HepG2 (cell line): ENCODE results near the gene QSOX2. TPM values are rescaled to one million over a fixed set of nuclear protein-coding genes. Genes with fewer than 3 reads are reported as not detected.

Source experiments
- ATAC-seq: fragments of 200-7000 bp; cut with Tn5 transposase; 3 replicates; pipeline ENCODE4 v1.9.1; 2020; ENCODE audit warnings: mild to moderate bottlenecking, moderate library complexity
- BruUV-seq: library from RNA; stranded (reverse); fragments of 400-500 nt; replicated peaks from 2 replicates; lab custom pipeline; 2021; lab: Mats Ljungman, UMichigan
- CTCF ChIA-PET: fragments of 300-600 bp; formaldehyde crosslinking; extraction: SDS; loops from one replicate; lab custom pipeline; 2021; ENCODE audit warnings: low total read pairs, inconsistent platforms, low intra/inter-chr PET ratio; lab: Yijun Ruan, JAX
- POLR2A ChIA-PET: fragments of 350-600 bp; sonication (Branson Sonifier 250); formaldehyde crosslinking; loops from one replicate; lab custom pipeline; 2020; ENCODE audit warnings: antibody characterized with exemption, inconsistent platforms; lab: Yijun Ruan, JAX
- DNase-seq: peaks from one replicate; pipeline ENCODE4 v3.0.0-alpha.2; 2015; ENCODE audit warnings: low spot score
- FAIRE-seq: peaks from 3 replicates; lab custom pipeline; 2011; peaks lifted over from hg19 to GRCh38; lab: Jason Lieb, UNC
- H2AFZ ChIP-seq: one replicate; pipeline ENCODE4 v1.6.1; 2011; ENCODE audit warnings: low read length, inconsistent platforms
- H3K27ac ChIP-seq: fragments of 300-600 bp; 3 replicates; pipeline ENCODE4 v1.8.0; 2011; ENCODE audit warnings: mixed run types, mild to moderate bottlenecking, mixed read lengths, low read length, inconsistent platforms; ENCODE audit not compliant: insufficient read depth; ENCODE audit errors: extremely low read length
- H3K27me3 ChIP-seq, 2 experiments: fragments of 200-600 bp in 1 of 2; 2 replicates in 1 of 2; 3 replicates in 1 of 2; pipeline versions ENCODE4 v1.6.0 to v1.8.0; 2011; ENCODE audit warnings: low read length in 2 of 2, mild to moderate bottlenecking in 2 of 2, moderate library complexity in 2 of 2, inconsistent platforms in 1 of 2; ENCODE audit not compliant: insufficient read depth in 2 of 2, control insufficient read depth in 1 of 2
- H3K36me3 ChIP-seq, 2 experiments: fragments of 200-600 bp in 1 of 2; replicated peaks in 1 of 2; 2 replicates in 1 of 2; 3 replicates in 1 of 2; pipeline versions ENCODE4 v1.5.1 to v1.8.0; 2011; ENCODE audit warnings: low read length in 2 of 2, inconsistent platforms in 1 of 2; ENCODE audit not compliant: insufficient read depth in 2 of 2, control insufficient read depth in 1 of 2
- H3K4me1 ChIP-seq: 2 replicates; pipeline ENCODE4 v1.5.1; 2012; ENCODE audit warnings: low read length, inconsistent platforms; ENCODE audit not compliant: insufficient read depth
- H3K4me2 ChIP-seq: 2 replicates; pipeline ENCODE4 v1.6.0; 2011; ENCODE audit warnings: low read depth, low read length, inconsistent platforms
- H3K4me3 ChIP-seq, 3 experiments: fragments of 200-600 bp in 1 of 3; sonication (generic), shearing (Covaris generic) in 1 of 3; replicated peaks in 1 of 3; 2 replicates each; pipeline ENCODE4 v1.5.1; 2011 to 2016; ENCODE audit warnings: low read length in 3 of 3, inconsistent platforms in 2 of 3, low read depth in 2 of 3, mild to moderate bottlenecking in 2 of 3, control low read depth in 1 of 3, mixed read lengths in 1 of 3; ENCODE audit not compliant: insufficient read depth in 1 of 3
- H3K79me2 ChIP-seq: one replicate; pipeline ENCODE4 v1.6.1; 2011; ENCODE audit warnings: low read length, inconsistent platforms; ENCODE audit not compliant: insufficient read depth
- H3K9ac ChIP-seq: 2 replicates; pipeline ENCODE4 v1.6.0; 2011; ENCODE audit warnings: mild to moderate bottlenecking, low read depth, low read length, inconsistent platforms; ENCODE audit not compliant: insufficient read depth
- H3K9me3 ChIP-seq: 2 replicates; pipeline ENCODE4 v1.5.1; 2012; ENCODE audit warnings: mild to moderate bottlenecking, low read length
- H4K20me1 ChIP-seq: 2 replicates; pipeline ENCODE4 v1.6.0; 2011; ENCODE audit warnings: inconsistent platforms, mild to moderate bottlenecking, low read length, moderate library complexity; ENCODE audit not compliant: insufficient read depth
- ATF7 ChIP-seq, 2 experiments: fragments of 450-650 bp in 1 of 2; sonication (generic) in 1 of 2; formaldehyde crosslinking in 1 of 2; IDR thresholded peaks; 2 replicates each; pipeline versions ENCODE4 v1.4.0 to v1.6.1; 2016 to 2020; ENCODE audit warnings: antibody characterized with exemption in 1 of 2, mild to moderate bottlenecking in 1 of 2, missing genetic modification reagents in 1 of 2
- CHCHD3 ChIP-seq: sonication (generic); formaldehyde crosslinking; IDR thresholded peaks from 2 replicates; pipeline ENCODE4 v1.8.0; 2022; ENCODE audit warnings: mild to moderate bottlenecking, missing genetic modification reagents, moderate library complexity
- DBP ChIP-seq: sonication (generic); formaldehyde crosslinking; IDR thresholded peaks from 2 replicates; pipeline ENCODE4 v1.4.0; 2020; ENCODE audit warnings: missing genetic modification reagents; ENCODE audit errors: not compliant biosample characterization
- HNF1B ChIP-seq: sonication (generic); formaldehyde crosslinking; IDR thresholded peaks from 2 replicates; pipeline ENCODE4 v1.5.1; 2020; ENCODE audit warnings: mild to moderate bottlenecking, moderate library complexity, missing genetic modification reagents
- HOXA9 ChIP-seq: sonication (generic); formaldehyde crosslinking; IDR thresholded peaks from 2 replicates; pipeline ENCODE4 v1.8.1; 2022; ENCODE audit warnings: missing genetic modification reagents, mild to moderate bottlenecking, moderate library complexity, borderline replicate concordance
- RARG ChIP-seq: sonication (generic); formaldehyde crosslinking; IDR thresholded peaks from 2 replicates; pipeline ENCODE4 v1.4.0; 2020; ENCODE audit warnings: low read depth, mild to moderate bottlenecking, missing genetic modification reagents
- SATB2 ChIP-seq: sonication (generic); formaldehyde crosslinking; IDR thresholded peaks from 2 replicates; pipeline ENCODE4 v1.5.0; 2020; ENCODE audit warnings: missing genetic modification reagents
- THAP11 ChIP-seq: IDR thresholded peaks from 2 replicates; pipeline ENCODE4 v1.6.1; 2016; ENCODE audit warnings: missing biosample characterization, missing genetic modification reagents
- THYN1 ChIP-seq: sonication (generic); formaldehyde crosslinking; IDR thresholded peaks from 2 replicates; pipeline ENCODE4 v1.8.1; 2023; ENCODE audit warnings: low read depth, mild to moderate bottlenecking, moderate library complexity, missing genetic modification reagents, borderline replicate concordance
- XBP1 ChIP-seq: sonication (generic); formaldehyde crosslinking; IDR thresholded peaks from 2 replicates; pipeline ENCODE4 v1.5.0; 2020; ENCODE audit warnings: missing genetic modification reagents
- YEATS4 ChIP-seq: sonication (generic); formaldehyde crosslinking; IDR thresholded peaks from 2 replicates; pipeline ENCODE4 v1.4.0; 2020; ENCODE audit warnings: missing genetic modification reagents, borderline replicate concordance
- ZBTB38 ChIP-seq: sonication (generic); formaldehyde crosslinking; IDR thresholded peaks from 2 replicates; pipeline ENCODE4 v1.5.1; 2020; ENCODE audit warnings: mild to moderate bottlenecking, missing genetic modification reagents
- ZNF207 ChIP-seq: fragments of 450-650 bp; IDR thresholded peaks from 2 replicates; pipeline ENCODE4 v1.6.1; 2016; ENCODE audit warnings: antibody characterized with exemption, borderline replicate concordance
- ZNF549 ChIP-seq: sonication (generic); formaldehyde crosslinking; IDR thresholded peaks from 2 replicates; pipeline ENCODE4 v1.5.0; 2020; ENCODE audit warnings: missing genetic modification reagents
- ZNF646 ChIP-seq: sonication (generic); formaldehyde crosslinking; IDR thresholded peaks from 2 replicates; pipeline ENCODE4 v1.9.0; 2021; ENCODE audit warnings: mild to moderate bottlenecking, missing genetic modification reagents
- WGBS: methylation state at CpG from one replicate; pipeline ENCODE4 v1.1.6; 2017; ENCODE audit warnings: low lambda C conversion rate; 5-methylcytosine and 5-hydroxymethylcytosine counted together
- in situ Hi-C: cut with HindIII; loops from 2 replicates; pipeline ENCODE4 v1.10.0; 2017; ENCODE audit warnings: low pct_unique_long_range_greater_than_20kb; ENCODE audit not compliant: extremely low pct_ligation_motif_present
- intact Hi-C: fragments of 100-400 bp; cut with micrococcal nuclease; formaldehyde crosslinking; loops from one replicate; pipeline ENCODE4 v1.10.0; 2022; ENCODE audit not compliant: unreplicated experiment
- polyA plus RNA-seq, 8 experiments: library from polyadenylated mRNA; depleted of rRNA in 3 of 8; stranded (reverse) in 7 of 8; unstranded in 1 of 8; fragments of >200 nt; fragmentation: Illumina TruSeq in 4 of 8; extraction: Trizol in 4 of 8; gene quantifications; 2 replicates each; pipeline versions ENCODE4 v1.2.1 to v1.2.3, GENCODE V29; 2011 to 2016; ENCODE audit warnings: low read depth in 4 of 8, missing spikeins in 1 of 8, mixed read lengths in 1 of 8; ENCODE audit not compliant: insufficient read depth in 1 of 8
- total RNA-seq, 5 experiments: library from RNA; depleted of rRNA; stranded (reverse); fragments of >200 nt; fragmentation: Illumina TruSeq; extraction: Trizol; gene quantifications; 2 replicates each; pipeline ENCODE4 v1.2.3, GENCODE V29; 2016; ENCODE audit warnings: low read depth in 1 of 5

The QSOX2 gene
- total and polyA plus RNA-seq, 2 of the 13 experiments (the other 11 are each of a cell fraction or from before 2014, with no cell fraction given) = 27.1 to 42.1 TPM

GRCh38 chr9:136172412-136173079 lies 73.1 kb downstream of the QSOX2 start:
- FAIRE-seq = no peak
- intact Hi-C loops = no loop called here

More at GRCh38 chr9:136172412-136173079, 73.1 kb downstream of the QSOX2 start:
- no peaks in the 10 kb centered on the region for H3K36me3 ChIP-seq
- WGBS = 19% methylated on average over 10 of the region's 16 CpGs
- CTCF ChIA-PET = no interaction called here
- in situ Hi-C loops = loop anchor here (10.0 kb wide), 1 partner anchor 112 kb away; no protein-coding TSS in a partner anchor
- H3K4me3 ChIP-seq = no peak overlapping the region
- no peak overlapping the region; the same call in 1 of the 2 replicates for H3K4me2 ChIP-seq
- no peaks in the 10 kb centered on the region for H4K20me1 ChIP-seq
- H3K4me1 ChIP-seq = peaks cover 47% of the 10 kb centered on the region
- H3K27me3 ChIP-seq = peaks cover 4 to 8% of the 10 kb centered on the region in 2 experiments; a peak in 4 of 5 replicates
- DNase-seq (no peak), ATAC-seq (no peak)
- TF ChIP-seq ATF7 (IDR thresholded peaks at IDR 0.05) = no peak
- no peak for TF ChIP-seq ATF7 (CRISPR knock-in tag; IDR thresholded peaks at IDR 0.05)
- no peak for TF ChIP-seq YEATS4 (CRISPR knock-in tag)
- no peak for TF ChIP-seq SATB2 (CRISPR knock-in tag)
- TF ChIP-seq ZNF646 (CRISPR knock-in tag) = no peak
- TF ChIP-seq THYN1 = no peak
- no peak for TF ChIP-seq ZNF549
- TF ChIP-seq CHCHD3 (CRISPR knock-in tag) = no peak
- TF ChIP-seq HNF1B (CRISPR knock-in tag) = no peak
- no peak for TF ChIP-seq HOXA9 (CRISPR knock-in tag)
- TF ChIP-seq RARG (CRISPR knock-in tag) = no peak
- TF ChIP-seq THAP11 (CRISPR knock-in tag) = no peak
- no peak for TF ChIP-seq ZNF207
- no peak for TF ChIP-seq ZBTB38 (CRISPR knock-in tag)
- TF ChIP-seq DBP (CRISPR knock-in tag) = no peak
- no peak for TF ChIP-seq XBP1 (CRISPR knock-in tag)
- no peaks in the 10 kb centered on the region for H3K9me3 ChIP-seq
- H3K9ac ChIP-seq = no peak overlapping the region
- no peak overlapping the region for H3K27ac ChIP-seq
- no peaks in the 10 kb centered on the region for H3K79me2 ChIP-seq
- BruUV-seq = no TSS peak
- POLR2A ChIA-PET = no interaction called here
- no peak overlapping the region for H2AFZ ChIP-seq
